ENCODE measurements around the gene ANKRD28.

- no peak for TF ChIP-seq CTCF (conservative IDR thresholded peaks at IDR 0.05)
- TF ChIP-seq ZFX (IDR thresholded peaks at IDR 0.05): no peak
These were observed 70.9 kb downstream of the ANKRD28 start for GRCh38 chr3:15726881-15727280.

Measured in C4-2B (cell line).